GM12891 (cell line): ENCODE measurements around the gene DIO1.

ENCODE experiments used
- POLR2A ChIP-seq: IDR thresholded peaks from 2 replicates; pipeline ENCODE4 v1.6.1; 2011; ENCODE audit warnings: low read depth, low read length, control low read depth
- TAF1 ChIP-seq: IDR thresholded peaks from 2 replicates; pipeline ENCODE4 v1.6.1; 2011; ENCODE audit warnings: low read depth, low read length, control low read depth

DNA sequence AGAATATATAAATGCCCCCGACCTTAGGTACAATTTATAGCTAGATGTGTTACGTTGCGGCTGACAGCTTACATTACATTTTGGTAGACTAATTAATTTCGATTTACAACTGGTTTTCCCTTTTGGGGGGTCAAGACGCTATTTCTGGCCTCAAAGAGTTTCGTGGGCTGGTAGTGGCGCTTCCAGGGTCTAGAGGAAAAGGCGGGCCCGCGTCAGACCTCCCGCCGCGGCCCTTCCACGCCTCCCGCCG lies 51.1 kb downstream of the DIO1 start:
- no peak for TF ChIP-seq POLR2A
- no peak for TF ChIP-seq TAF1
